Vagina (tissue), 2 donors: Measurements from ENCODE around the gene CBLN3. TPM values are rescaled to one million over a fixed set of nuclear protein-coding genes. Genes with fewer than 3 reads are reported as not detected.

ENCODE experiments used
- DNase-seq, 2 donors: peaks; one replicate each; pipeline ENCODE4 v3.0.0-alpha.2; 2017; ENCODE audit errors: extremely low spot score in 2 of 2
- H3K27ac ChIP-seq: fragments of 200-600 bp; sonication (generic); one replicate; pipeline ENCODE4 v1.5.1; 2019
- H3K27me3 ChIP-seq: fragments of 200-600 bp; sonication (generic); one replicate; pipeline ENCODE4 v1.5.1; 2019
- H3K36me3 ChIP-seq, 2 donors: fragments of 200-600 bp; sonication (generic); one replicate each; pipeline ENCODE4 v1.5.1; 2017 to 2019
- H3K4me1 ChIP-seq: fragments of 200-600 bp; sonication (generic); one replicate; pipeline ENCODE4 v1.5.1; 2019
- H3K4me3 ChIP-seq, 2 donors: fragments of 200-600 bp; sonication (generic); 1 replicate in 1 of 2; 2 replicates in 1 of 2; pipeline ENCODE4 v1.5.1; 2016 to 2019
- H3K9me3 ChIP-seq: fragments of 200-600 bp; sonication (generic); one replicate; pipeline ENCODE4 v1.5.1; 2019
- CTCF ChIP-seq, 3 experiments: fragments of 450-650 bp in 2 of 3; fragments of 200-600 bp in 1 of 3; sonication (generic) in 1 of 3; IDR thresholded peaks; one replicate each; pipeline ENCODE4 v1.5.1; 2017 to 2019; ENCODE audit warnings: antibody characterized with exemption in 3 of 3, mild to moderate bottlenecking in 2 of 3, moderate library complexity in 2 of 3
- POLR2A ChIP-seq, 2 donors: fragments of 450-650 bp; IDR thresholded peaks; one replicate each; pipeline ENCODE4 v1.6.1; 2017; ENCODE audit warnings: antibody characterized with exemption in 2 of 2, mild to moderate bottlenecking in 2 of 2, moderate library complexity in 2 of 2
- POLR2AphosphoS5 ChIP-seq, 2 donors: sonication (generic); formaldehyde crosslinking; IDR thresholded peaks; one replicate each; pipeline ENCODE4 v1.9.0; 2017; ENCODE audit warnings: antibody characterized with exemption in 2 of 2, mild to moderate bottlenecking in 2 of 2, low read depth in 1 of 2; ENCODE audit not compliant: insufficient read depth in 1 of 2
- intact Hi-C: fragments of 100-400 bp; cut with DNase I; formaldehyde crosslinking; loops from one replicate; pipeline ENCODE4 v1.15.1; 2023
- total RNA-seq: library from RNA; depleted of rRNA; stranded (reverse); fragments of >200 nt; gene quantifications from one replicate; pipeline ENCODE4 v1.2.3, GENCODE V29; 2016

Gene CBLN3
- total RNA-seq, 1 donor from 2014 or later = 1.7 TPM

DNA sequence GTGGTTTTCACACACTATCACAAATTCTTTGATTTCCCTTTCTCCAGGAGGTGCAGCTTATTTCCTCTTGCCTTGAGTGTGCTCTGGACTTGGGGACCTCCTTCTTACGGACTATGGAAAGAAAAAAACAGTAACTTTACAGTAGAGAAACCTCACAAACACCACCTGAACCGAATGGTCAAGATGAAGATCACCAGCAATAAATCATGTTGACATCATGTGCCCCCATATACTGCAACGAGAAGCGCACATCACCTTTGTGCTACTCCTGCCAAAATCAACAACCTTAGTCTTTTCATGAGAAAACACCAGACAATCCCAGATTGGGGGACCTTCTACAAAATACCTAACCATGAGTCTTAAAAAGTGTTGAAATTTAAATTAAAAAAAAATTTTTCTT, 43.9 kb downstream of the CBLN3 start:
- DNase-seq = no peak
- H3K27ac ChIP-seq = no peak overlapping the region
- H3K36me3 ChIP-seq = no peaks in the 10 kb centered on the region
- TF ChIP-seq POLR2A (IDR thresholded peaks at IDR 0.05) (no peak), POLR2AphosphoS5 (IDR thresholded peaks at IDR 0.05; ENCODE audit: insufficient read depth in 1 of 2, low read depth in 1 of 2) (no peak), CTCF (IDR thresholded peaks at IDR 0.05) (no peak)
- intact Hi-C loops = no loop called here
- H3K9me3 ChIP-seq = no peaks in the 10 kb centered on the region
- peaks cover 23% of the 10 kb centered on the region for H3K4me1 ChIP-seq
- H3K4me3 ChIP-seq = no peak overlapping the region
- H3K27me3 ChIP-seq = no peaks in the 10 kb centered on the region

DNA sequence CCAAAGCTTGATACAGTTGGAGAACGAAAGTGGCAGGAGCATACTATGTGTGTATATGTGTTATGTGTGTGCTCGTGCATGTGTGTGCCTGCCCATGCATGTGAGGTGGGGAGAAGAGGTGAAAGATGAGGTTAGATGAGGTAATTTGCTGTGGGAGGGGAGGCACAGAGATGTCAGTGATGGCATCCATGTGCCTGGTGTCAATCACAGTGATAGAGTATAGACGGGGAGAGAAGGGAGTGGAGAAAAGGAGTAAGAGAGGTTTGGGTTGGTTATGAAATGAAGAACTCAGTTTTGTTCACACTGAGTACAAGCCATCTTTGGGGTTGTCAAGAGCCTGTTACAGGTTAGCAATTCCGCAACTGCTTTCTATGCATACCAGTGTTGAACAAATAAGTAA, 45.3 kb downstream of the CBLN3 start:
- H3K4me1 ChIP-seq = peaks cover 17% of the 10 kb centered on the region
- no peak for DNase-seq
- TF ChIP-seq POLR2A (IDR thresholded peaks at IDR 0.05) = no peak
- no peak for TF ChIP-seq POLR2AphosphoS5 (IDR thresholded peaks at IDR 0.05; ENCODE audit: insufficient read depth in 1 of 2, low read depth in 1 of 2)
- no peak for TF ChIP-seq CTCF (IDR thresholded peaks at IDR 0.05)
- H3K27ac ChIP-seq = no peak overlapping the region
- no peaks in the 10 kb centered on the region for H3K36me3 ChIP-seq
- intact Hi-C loops = no loop called here
- H3K9me3 ChIP-seq = no peaks in the 10 kb centered on the region
- H3K4me3 ChIP-seq = no peak overlapping the region
- H3K27me3 ChIP-seq = no peaks in the 10 kb centered on the region

DNA sequence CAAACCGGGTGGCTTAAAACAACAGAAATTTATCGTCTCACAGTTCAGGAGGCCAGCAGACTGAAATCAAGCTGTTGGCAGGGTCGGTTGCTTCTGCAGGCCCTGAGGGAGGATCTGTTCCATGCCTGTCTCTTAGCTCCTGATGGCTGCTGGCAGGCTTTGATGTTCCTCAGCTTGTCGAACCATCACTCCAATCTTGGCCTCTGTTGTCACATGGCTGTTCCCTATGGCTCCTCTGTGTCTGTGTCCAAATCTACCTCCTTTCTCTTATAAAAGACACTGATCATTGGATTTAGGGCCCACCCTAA, 47.5 kb downstream of the CBLN3 start:
- Histone ChIP-seq H3K27me3 (no peaks in the 10 kb centered on the region), H3K4me3 (no peak overlapping the region), H3K36me3 (no peaks in the 10 kb centered on the region), H3K9me3 (no peaks in the 10 kb centered on the region), H3K27ac (no peak overlapping the region), H3K4me1 (peaks cover 18% of the 10 kb centered on the region)
- intact Hi-C loops = no loop called here
- TF ChIP-seq POLR2A (IDR thresholded peaks at IDR 0.05) (no peak), POLR2AphosphoS5 (IDR thresholded peaks at IDR 0.05; ENCODE audit: insufficient read depth in 1 of 2, low read depth in 1 of 2) (no peak), CTCF (IDR thresholded peaks at IDR 0.05) (no peak)
- no peak for DNase-seq

- Histone ChIP-seq H3K27ac (no peak overlapping the region), H3K9me3 (no peaks in the 10 kb centered on the region), H3K4me3 (no peak overlapping the region), H3K4me1 (peaks cover 23% of the 10 kb centered on the region), H3K36me3 (peaks cover 0 to 3% of the 10 kb centered on the region in 2 donors), H3K27me3 (no peaks in the 10 kb centered on the region)
- TF ChIP-seq CTCF (IDR thresholded peaks at IDR 0.05) = no peak
- no peak for TF ChIP-seq POLR2AphosphoS5 (IDR thresholded peaks at IDR 0.05; ENCODE audit: insufficient read depth in 1 of 2, low read depth in 1 of 2)
- TF ChIP-seq POLR2A (IDR thresholded peaks at IDR 0.05) = no peak
- intact Hi-C loops = no loop called here
- DNase-seq = no peak
Observed at GRCh38 chr14:24381363-24382063, 48.0 kb downstream of the CBLN3 start.

GRCh38 chr14:24379907-24380730, 49.3 kb downstream of the CBLN3 start:
- Histone ChIP-seq H3K4me1 (peaks cover 23% of the 10 kb centered on the region), H3K27me3 (no peaks in the 10 kb centered on the region), H3K4me3 (no peak overlapping the region), H3K27ac (no peak overlapping the region), H3K36me3 (peaks cover 0 to 8% of the 10 kb centered on the region in 2 donors), H3K9me3 (no peaks in the 10 kb centered on the region)
- DNase-seq = no peak
- intact Hi-C loops = no loop called here
- TF ChIP-seq POLR2A (IDR thresholded peaks at IDR 0.05) (no peak), POLR2AphosphoS5 (IDR thresholded peaks at IDR 0.05; ENCODE audit: insufficient read depth in 1 of 2, low read depth in 1 of 2) (no peak), CTCF (IDR thresholded peaks at IDR 0.05) (no peak)
